Activated CD4-positive, alpha-beta T cell treated with anti-CD3 and anti-CD28 coated beads, Interleukin-2, amount 50 U/mL, for 24 hours (primary cell): ENCODE data around the gene ZFP62.

Experiments
- DNase-seq, 2 donors: peaks; one replicate each; pipeline ENCODE4 v3.0.0-alpha.2; 2020; ENCODE audit warnings: low read depth in 1 of 2, low spot score in 1 of 2

The ZFP62 gene

DNA sequence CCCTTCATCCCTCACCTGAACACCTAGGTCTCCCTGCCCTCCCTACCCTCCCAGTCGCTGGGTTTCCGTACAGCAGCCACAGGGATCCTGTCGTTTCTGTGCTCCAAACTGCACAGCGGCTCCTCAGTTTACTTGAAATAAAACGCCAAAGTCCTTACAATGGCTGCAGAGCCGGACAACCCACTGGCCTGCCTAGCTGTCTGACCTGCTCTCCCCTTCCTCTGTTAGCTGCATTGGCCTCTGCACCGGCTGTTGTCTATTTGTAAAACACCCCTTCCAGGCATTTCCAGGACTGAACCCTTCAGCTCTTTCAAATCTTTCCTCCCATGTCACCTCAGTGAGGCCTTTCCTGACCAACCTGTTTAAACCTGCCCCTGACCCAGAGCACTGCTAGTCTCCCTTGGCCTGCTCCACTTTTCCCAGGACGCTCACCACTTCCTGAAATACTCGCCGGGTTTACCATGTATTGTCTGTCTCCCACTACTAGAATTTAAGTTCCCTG lies 49.4 kb downstream of the ZFP62 start:
- DNase-seq = no peak

DNA sequence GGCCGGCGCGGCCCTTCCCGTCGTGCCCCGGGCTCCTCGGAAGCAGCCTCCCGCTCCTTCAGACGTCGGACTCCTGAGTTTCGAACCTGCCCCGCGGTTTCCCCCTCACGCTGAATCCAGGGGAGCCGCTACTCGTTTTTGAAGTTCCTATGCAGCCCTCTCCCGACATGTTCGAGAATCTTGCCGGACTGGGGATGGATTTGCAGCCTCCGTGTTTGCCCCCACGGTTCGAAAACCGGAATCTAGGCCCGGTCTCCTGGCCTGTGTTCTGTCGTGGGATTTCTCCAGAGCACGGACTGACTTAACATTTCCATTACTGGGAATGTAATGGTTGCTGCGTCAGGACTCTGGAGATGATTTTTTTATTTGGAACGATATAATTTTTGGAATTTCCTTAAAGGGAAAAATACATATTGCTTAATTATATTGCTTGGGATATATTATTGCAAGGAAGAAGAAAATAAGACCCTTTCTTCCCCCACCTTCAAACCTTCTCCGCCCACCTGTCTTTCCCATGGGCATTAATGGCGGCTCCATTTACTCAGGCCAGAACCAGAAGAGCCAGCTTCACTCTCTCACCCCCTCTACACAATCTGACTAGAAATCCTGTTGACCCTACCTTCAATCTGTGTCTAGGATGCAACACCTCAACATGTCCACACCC lies 50.0 kb downstream of the ZFP62 start:
- DNase-seq = no peak

- peak; percentile 92 to 96 for DNase-seq
Measured at GRCh38 chr5:180810210-180810958, 50.7 kb downstream of the ZFP62 start.

GRCh38 chr5:180809403-180810209 lies 51.5 kb downstream of the ZFP62 start:
- DNase-seq = peak in 1 of 2 donors; percentile 85

DNA sequence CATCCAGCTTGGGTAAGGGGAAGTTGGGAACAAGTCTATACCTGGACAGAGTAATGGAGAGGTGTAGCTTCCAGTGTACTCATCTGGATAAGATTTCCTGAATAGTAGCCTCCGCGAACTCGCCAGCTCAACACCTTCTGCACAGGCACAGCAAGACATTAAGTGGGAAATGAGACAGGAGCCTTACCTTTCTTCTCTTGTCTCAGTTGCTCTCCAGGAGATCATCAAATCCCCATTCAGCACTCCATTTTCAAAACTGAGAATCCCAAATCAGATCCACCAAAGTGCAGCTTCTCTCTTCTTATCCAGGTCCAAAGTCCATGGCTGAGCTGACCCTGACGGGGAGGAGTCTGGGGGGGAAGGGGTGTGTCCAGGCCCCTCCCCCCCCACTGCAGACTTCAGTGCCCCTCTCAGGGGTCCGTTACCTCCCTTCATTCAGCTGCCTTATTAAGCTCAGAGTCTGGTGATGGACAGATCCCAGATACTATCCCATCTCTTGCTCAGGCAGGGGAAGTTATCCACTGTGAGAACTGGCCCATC lies 52.5 kb downstream of the ZFP62 start:
- no peak for DNase-seq

DNA sequence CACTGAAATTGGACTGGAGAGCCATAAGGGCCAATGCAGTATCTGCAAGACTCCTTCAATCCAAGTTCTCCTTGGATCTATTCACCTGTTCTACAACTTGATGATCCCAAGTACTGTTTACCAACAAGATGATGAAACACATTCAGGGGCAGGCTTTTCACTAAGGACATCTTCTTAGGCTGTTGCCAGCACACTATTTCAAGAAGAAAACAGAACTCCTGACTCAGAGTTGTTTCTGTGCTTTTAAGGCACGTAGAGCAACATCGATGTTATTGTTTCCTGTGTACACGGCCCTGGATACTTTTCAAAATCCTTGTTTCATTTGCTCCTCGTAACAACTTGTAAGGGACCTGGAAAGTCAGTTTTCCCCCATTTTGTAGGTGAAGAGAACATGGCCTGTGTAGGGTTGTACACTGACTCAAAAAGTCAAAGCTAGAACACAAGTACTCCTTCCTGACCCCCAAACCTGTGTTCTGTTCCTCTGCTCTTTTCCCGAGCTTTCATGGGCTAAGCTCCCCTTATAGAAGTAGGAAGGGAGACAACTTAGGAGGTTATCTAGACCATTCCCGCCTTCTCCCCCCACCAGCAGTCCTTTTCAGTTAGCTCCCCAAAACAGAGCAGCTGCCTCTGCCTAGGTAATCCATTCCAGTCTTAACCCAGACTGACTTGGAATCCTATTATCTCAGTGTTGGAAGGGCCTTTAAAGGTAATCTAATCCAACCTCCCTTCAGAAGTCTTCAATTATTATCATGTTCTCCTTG lies 53.2 kb downstream of the ZFP62 start:
- no peak for DNase-seq

DNA sequence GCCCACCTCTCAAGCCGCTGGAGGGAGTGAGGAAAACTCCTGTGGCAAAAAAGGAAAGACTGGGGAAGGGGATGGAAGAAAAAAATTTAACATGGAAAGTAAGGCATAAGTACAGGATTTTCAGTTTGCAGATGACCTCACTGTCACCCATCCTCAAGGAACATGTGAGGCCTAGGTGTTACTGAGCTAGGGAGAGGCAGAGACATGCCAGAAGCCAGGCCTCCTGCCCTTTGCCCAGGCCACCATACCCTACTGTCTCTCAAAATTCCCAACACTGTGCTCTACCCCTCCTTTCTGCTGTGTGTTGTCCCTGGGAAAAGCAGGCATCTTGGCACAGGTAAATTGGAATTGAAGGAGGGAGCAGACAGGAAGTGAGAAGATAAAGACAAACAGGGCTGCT lies 54.0 kb downstream of the ZFP62 start:
- DNase-seq = no peak

DNA sequence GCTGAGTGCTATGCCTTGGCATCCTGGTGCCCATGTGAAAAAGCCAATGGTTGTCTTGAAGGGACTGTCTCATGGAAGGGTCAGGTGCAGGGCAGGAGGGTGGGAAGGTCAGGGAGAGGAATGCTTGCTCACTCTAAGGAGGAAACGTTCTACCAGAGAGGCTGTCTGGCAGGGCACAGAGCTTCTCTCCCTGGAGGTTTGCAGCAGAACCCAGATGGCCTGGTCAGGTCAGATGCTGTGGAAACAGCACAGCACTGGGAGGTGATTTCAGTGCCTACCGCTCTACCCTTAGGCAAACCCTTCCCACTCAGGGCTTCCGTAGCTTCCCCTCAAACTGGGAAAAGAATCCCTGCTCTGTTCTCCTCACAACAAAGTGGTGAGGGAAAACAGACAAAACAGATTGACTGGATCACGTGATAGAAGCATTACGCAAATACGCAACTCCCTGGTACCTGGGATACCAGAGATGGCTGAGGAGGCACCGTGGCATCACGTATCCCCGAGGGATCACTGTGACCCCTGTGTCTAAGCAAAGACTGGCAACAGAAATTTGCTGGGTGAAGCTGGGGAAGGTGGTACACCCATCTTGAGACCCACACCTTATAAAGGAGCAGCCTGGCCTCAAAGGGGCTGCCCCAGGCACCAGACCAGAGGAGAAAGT lies 54.6 kb downstream of the ZFP62 start:
- DNase-seq = no peak

DNA sequence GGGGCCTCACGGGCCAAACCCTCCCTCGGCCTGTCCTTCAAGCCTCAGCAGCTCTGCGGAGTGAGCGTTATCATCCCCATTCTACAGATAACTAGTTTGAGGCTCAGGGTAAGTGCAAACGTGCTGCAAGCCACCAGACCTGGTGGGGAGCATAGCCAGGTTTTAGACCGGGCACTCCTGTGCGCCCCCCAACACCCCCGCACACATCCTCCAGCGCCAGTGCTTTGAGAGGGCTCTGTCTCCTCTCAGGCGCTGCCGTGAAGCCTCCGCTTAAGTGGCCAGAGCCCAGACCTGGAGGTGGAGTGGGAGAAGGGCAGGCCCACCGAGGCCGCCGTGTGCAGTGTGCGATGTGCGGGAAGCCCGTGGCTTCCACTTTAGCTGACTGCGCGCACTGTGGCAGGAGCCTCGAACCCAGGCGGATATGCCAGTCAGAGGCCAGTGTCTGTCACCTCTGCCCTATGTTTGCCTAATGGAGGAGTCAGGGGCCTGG lies 56.9 kb downstream of the ZFP62 start:
- no peak for DNase-seq

GRCh38 chr5:180803181-180804128 lies 57.6 kb downstream of the ZFP62 start:
- DNase-seq = peak; percentile 60 to 81

GRCh38 chr5:180802325-180803180 lies 58.5 kb downstream of the ZFP62 start, which contains the start of gene MGAT1:
MGAT1 (minus strand) TSS chr5:180802806; CDS start chr5:180792971, 9,835 bp downstream.
- peak; percentile 41 to 64 for DNase-seq

GRCh38 chr5:180801596-180802324 lies 59.3 kb downstream of the ZFP62 start:
- DNase-seq = no peak

DNA sequence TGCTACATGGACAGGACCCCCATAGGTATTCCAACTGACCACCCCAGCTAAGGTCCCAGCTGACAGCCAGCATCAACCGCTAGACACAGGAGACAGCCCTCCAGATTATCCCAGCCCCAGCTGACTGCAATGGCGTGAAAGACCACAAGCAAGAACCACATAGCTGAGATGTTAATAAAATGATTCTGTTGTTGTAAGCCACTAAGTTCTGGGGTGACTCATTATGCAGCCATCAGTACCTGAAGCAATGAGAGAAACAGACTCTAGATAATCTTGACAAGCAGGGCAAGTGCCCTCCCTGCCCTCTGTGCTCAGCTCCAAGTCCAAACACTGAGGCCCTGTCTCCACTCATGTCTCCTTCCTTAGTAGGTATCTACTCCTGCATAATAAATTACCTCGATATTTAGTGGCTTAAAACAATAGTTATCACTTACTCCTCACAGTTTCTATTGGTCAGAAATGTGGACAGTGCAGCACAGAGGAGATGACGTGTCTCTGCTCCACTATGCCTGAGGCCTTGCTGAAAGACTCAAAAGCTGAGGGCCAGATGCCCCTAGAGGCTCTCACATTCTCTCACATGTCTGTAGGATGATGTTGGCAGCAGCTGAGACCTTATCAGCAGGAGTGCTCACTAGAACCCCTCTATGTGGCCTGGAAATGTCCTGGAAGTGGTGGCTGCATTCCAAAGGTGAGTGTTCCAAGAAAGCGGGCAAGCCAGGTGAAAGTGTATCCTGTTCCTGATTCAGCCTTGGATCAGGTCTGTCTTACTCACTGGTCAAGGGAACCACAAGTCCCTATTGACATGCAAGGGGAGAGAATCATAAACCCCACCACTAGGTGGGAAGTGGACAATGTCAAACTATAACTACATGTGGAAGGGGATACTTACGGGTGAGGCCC lies 60.9 kb downstream of the ZFP62 start:
- no peak for DNase-seq

- DNase-seq = no peak
Measured at GRCh38 chr5:180799194-180799593, 61.9 kb downstream of the ZFP62 start.

GRCh38 chr5:180798193-180798592 lies 62.9 kb downstream of the ZFP62 start:
- no peak for DNase-seq
